ENCODE results near the gene CEP97.

The CEP97 gene

DNA sequence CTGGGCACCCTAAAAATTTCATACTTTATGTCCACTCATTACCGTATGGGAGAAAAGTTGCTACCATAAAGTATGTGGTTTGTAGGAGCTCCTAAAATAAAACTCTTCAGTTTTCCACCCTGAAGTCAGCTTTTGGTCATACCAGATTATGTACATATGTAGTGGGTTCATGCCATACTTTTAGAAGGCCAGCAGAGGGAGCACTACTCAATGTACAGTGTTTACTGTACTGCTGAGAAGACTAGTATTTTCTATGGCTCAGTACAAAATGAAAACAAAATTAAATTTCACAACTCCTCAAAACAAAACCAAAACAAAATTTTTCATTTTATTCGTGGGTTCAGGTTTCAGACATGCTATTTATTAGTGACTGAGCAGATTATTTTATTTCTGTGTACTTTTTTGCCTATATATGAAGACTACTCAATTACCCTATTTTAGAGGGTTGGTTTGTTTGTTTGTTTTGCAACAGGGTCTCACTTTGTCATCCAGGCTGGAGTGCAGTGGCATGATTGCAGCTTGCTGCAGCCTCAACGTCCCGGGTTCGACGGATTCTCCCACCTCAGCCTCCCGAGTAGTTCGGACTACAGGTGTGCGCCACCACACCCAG is 78.9 kb downstream of the CEP97 start:
- H3K4ac ChIP-seq (ENCODE audit: low read depth, low read length) = no peak overlapping the region
- H2BK120ac ChIP-seq (ENCODE audit: insufficient read depth, low read length, poor library complexity) = no peak overlapping the region
- H3K27me3 ChIP-seq (ENCODE audit: insufficient read depth, low read length) = no peaks in the 10 kb centered on the region
- no CpG with 5 or more reads among the region's 9 CpGs for WGBS (ENCODE audit: extremely low coverage, insufficient coverage, insufficient read length)
- H3K4me3 ChIP-seq (ENCODE audit: low read depth, low read length) = no peak overlapping the region
- H3K4me1 ChIP-seq (ENCODE audit: control insufficient read depth in 1 of 2, insufficient read depth in 2 of 2, low read length in 2 of 2) = no peaks in the 10 kb centered on the region
- H3K18ac ChIP-seq (ENCODE audit: low read length) = no peak overlapping the region
- H2BK5ac ChIP-seq (ENCODE audit: low read depth, low read length, poor library complexity) = no peak overlapping the region
- no peaks in the 10 kb centered on the region for H3K79me2 ChIP-seq (ENCODE audit: control insufficient read depth, insufficient read depth, low read length, poor library complexity)
- H2AFZ ChIP-seq (ENCODE audit: insufficient read depth, low read length, poor library complexity) = no peak overlapping the region
- no peak overlapping the region for H4K8ac ChIP-seq (ENCODE audit: low read depth, low read length)
- H3K79me1 ChIP-seq (ENCODE audit: low read length) = no peaks in the 10 kb centered on the region
- H2BK12ac ChIP-seq (ENCODE audit: low read length) = no peak overlapping the region
- no peak overlapping the region for H3K27ac ChIP-seq (ENCODE audit: low read depth, low read length)
- no peak overlapping the region for H3K14ac ChIP-seq (ENCODE audit: low read length)
- no peak overlapping the region for H3K4me2 ChIP-seq (ENCODE audit: low read length)
- no peak overlapping the region for H4K12ac ChIP-seq (ENCODE audit: low read depth, low read length)
- no peak overlapping the region for H2AK5ac ChIP-seq (ENCODE audit: low read length)
- H3K9ac ChIP-seq (ENCODE audit: low read length) = no peak overlapping the region
- no peak overlapping the region for H3K23ac ChIP-seq (ENCODE audit: low read length)
- H4K91ac ChIP-seq (ENCODE audit: low read depth, low read length) = no peak overlapping the region
- DNase-seq = peak; percentile 49 to 93
- H3K36me3 ChIP-seq (ENCODE audit: control insufficient read depth in 1 of 2, insufficient read depth in 2 of 2, low read length in 2 of 2) = no peaks in the 10 kb centered on the region
- H3K9me3 ChIP-seq (ENCODE audit: insufficient read depth, low read depth, low read length) = no peaks in the 10 kb centered on the region

DNA sequence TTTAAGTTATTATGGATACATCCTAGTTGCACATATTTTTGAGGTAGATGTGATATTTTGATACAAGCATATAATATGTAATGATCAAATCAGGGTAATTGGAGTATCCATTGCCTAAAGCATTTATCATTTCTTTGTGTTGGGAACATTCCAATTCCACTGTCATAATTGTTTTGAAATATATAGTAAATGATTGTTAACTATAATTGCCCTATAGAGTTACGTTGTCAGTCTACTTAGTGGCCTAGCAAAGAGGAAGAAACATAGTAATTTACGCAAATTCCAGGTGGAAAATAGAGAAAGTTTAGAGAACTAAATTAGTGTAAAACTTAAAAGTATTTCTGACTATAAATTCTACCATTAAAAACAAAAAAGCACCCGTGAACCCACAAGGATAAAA is 79.5 kb downstream of the CEP97 start:
- Histone ChIP-seq H3K18ac (ENCODE audit: low read length) (no peak overlapping the region), H3K27ac (ENCODE audit: low read depth, low read length) (no peak overlapping the region), H3K23ac (ENCODE audit: low read length) (no peak overlapping the region), H3K4me2 (ENCODE audit: low read length) (no peak overlapping the region), H2AK5ac (ENCODE audit: low read length) (no peak overlapping the region), H3K9ac (ENCODE audit: low read length) (no peak overlapping the region), H3K79me1 (ENCODE audit: low read length) (no peaks in the 10 kb centered on the region), H3K79me2 (ENCODE audit: control insufficient read depth, insufficient read depth, low read length, poor library complexity) (no peaks in the 10 kb centered on the region), H3K4me3 (ENCODE audit: low read depth, low read length) (no peak overlapping the region), H3K14ac (ENCODE audit: low read length) (no peak overlapping the region), H4K8ac (ENCODE audit: low read depth, low read length) (no peak overlapping the region), H2BK12ac (ENCODE audit: low read length) (no peak overlapping the region), H2BK5ac (ENCODE audit: low read depth, low read length, poor library complexity) (no peak overlapping the region), H4K91ac (ENCODE audit: low read depth, low read length) (no peak overlapping the region), H4K12ac (ENCODE audit: low read depth, low read length) (no peak overlapping the region), H2BK120ac (ENCODE audit: insufficient read depth, low read length, poor library complexity) (no peak overlapping the region), H3K27me3 (ENCODE audit: insufficient read depth, low read length) (no peaks in the 10 kb centered on the region), H3K4ac (ENCODE audit: low read depth, low read length) (no peak overlapping the region), H3K9me3 (ENCODE audit: insufficient read depth, low read depth, low read length) (no peaks in the 10 kb centered on the region), H3K36me3 (ENCODE audit: control insufficient read depth in 1 of 2, insufficient read depth in 2 of 2, low read length in 2 of 2) (no peaks in the 10 kb centered on the region), H2AFZ (ENCODE audit: insufficient read depth, low read length, poor library complexity) (no peak overlapping the region), H3K4me1 (ENCODE audit: control insufficient read depth in 1 of 2, insufficient read depth in 2 of 2, low read length in 2 of 2) (no peaks in the 10 kb centered on the region)
- no peak for DNase-seq
- WGBS (ENCODE audit: extremely low coverage, insufficient coverage, insufficient read length) = no CpG with 5 or more reads among the region's 3 CpGs

DNA sequence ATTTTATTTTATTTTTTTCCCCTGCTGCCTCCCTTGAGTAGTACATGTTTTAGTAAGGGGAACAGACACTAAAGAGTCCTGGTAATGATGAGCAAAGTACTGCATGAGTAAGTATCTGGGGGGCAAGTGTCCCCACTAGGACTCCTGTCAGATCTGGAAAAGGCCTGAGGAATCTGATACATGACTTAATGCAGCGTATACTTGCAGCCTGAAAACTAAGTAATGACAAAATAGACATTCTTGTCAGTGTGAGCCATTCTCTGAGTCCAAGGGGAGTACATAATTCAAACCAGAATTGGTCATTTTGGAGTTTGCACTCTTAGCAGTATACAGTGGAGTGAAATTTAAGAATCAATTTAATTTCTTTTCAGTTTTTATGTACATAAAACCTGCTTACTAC is 82.1 kb downstream of the CEP97 start:
- Histone ChIP-seq H3K27me3 (ENCODE audit: insufficient read depth, low read length) (no peaks in the 10 kb centered on the region), H2BK5ac (ENCODE audit: low read depth, low read length, poor library complexity) (no peak overlapping the region), H3K27ac (ENCODE audit: low read depth, low read length) (no peak overlapping the region), H2AFZ (ENCODE audit: insufficient read depth, low read length, poor library complexity) (no peak overlapping the region), H4K8ac (ENCODE audit: low read depth, low read length) (no peak overlapping the region), H3K79me1 (ENCODE audit: low read length) (no peaks in the 10 kb centered on the region), H3K9me3 (ENCODE audit: insufficient read depth, low read depth, low read length) (no peaks in the 10 kb centered on the region), H3K4ac (ENCODE audit: low read depth, low read length) (no peak overlapping the region), H2AK5ac (ENCODE audit: low read length) (no peak overlapping the region), H4K12ac (ENCODE audit: low read depth, low read length) (no peak overlapping the region), H3K79me2 (ENCODE audit: control insufficient read depth, insufficient read depth, low read length, poor library complexity) (no peaks in the 10 kb centered on the region), H3K4me3 (ENCODE audit: low read depth, low read length) (no peak overlapping the region), H3K18ac (ENCODE audit: low read length) (no peak overlapping the region), H2BK12ac (ENCODE audit: low read length) (no peak overlapping the region), H2BK120ac (ENCODE audit: insufficient read depth, low read length, poor library complexity) (no peak overlapping the region), H3K9ac (ENCODE audit: low read length) (no peak overlapping the region), H3K23ac (ENCODE audit: low read length) (no peak overlapping the region), H3K4me2 (ENCODE audit: low read length) (no peak overlapping the region), H3K4me1 (ENCODE audit: control insufficient read depth in 1 of 2, insufficient read depth in 2 of 2, low read length in 2 of 2) (no peaks in the 10 kb centered on the region), H4K91ac (ENCODE audit: low read depth, low read length) (no peak overlapping the region), H3K36me3 (ENCODE audit: control insufficient read depth in 1 of 2, insufficient read depth in 2 of 2, low read length in 2 of 2) (no peaks in the 10 kb centered on the region), H3K14ac (ENCODE audit: low read length) (no peak overlapping the region)
- no CpG with 5 or more reads among the region's 1 CpG for WGBS (ENCODE audit: extremely low coverage, insufficient coverage, insufficient read length)
- DNase-seq = no peak

DNA sequence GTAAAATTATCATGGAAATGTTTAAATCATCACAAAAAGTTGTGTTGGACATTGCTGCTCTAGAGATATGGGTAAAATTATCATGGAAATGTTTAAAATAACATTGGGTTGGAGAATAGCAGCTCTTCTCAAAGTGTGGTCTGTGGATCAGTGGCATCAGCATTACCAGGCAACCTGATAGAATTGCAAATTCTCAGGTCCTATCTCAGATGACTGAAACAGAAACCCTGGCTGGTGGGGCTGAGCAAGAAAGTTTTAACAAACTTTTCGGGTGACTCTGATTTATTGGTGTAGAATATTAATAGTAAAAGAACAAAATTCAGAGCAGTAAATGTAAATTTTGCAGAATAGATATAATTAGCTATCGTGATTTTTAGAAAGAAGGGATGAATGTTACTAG is 83.5 kb downstream of the CEP97 start:
- Histone ChIP-seq H3K79me2 (ENCODE audit: control insufficient read depth, insufficient read depth, low read length, poor library complexity) (no peaks in the 10 kb centered on the region), H3K4me1 (ENCODE audit: control insufficient read depth in 1 of 2, insufficient read depth in 2 of 2, low read length in 2 of 2) (no peaks in the 10 kb centered on the region), H3K27me3 (ENCODE audit: insufficient read depth, low read length) (no peaks in the 10 kb centered on the region), H3K79me1 (ENCODE audit: low read length) (no peaks in the 10 kb centered on the region), H3K4me2 (ENCODE audit: low read length) (no peak overlapping the region), H4K12ac (ENCODE audit: low read depth, low read length) (no peak overlapping the region), H4K91ac (ENCODE audit: low read depth, low read length) (no peak overlapping the region), H4K8ac (ENCODE audit: low read depth, low read length) (no peak overlapping the region), H2BK5ac (ENCODE audit: low read depth, low read length, poor library complexity) (no peak overlapping the region), H3K18ac (ENCODE audit: low read length) (no peak overlapping the region), H3K4me3 (ENCODE audit: low read depth, low read length) (no peak overlapping the region), H3K36me3 (ENCODE audit: control insufficient read depth in 1 of 2, insufficient read depth in 2 of 2, low read length in 2 of 2) (no peaks in the 10 kb centered on the region), H2BK120ac (ENCODE audit: insufficient read depth, low read length, poor library complexity) (no peak overlapping the region), H3K27ac (ENCODE audit: low read depth, low read length) (no peak overlapping the region), H3K9ac (ENCODE audit: low read length) (no peak overlapping the region), H3K4ac (ENCODE audit: low read depth, low read length) (no peak overlapping the region), H3K9me3 (ENCODE audit: insufficient read depth, low read depth, low read length) (no peaks in the 10 kb centered on the region), H3K14ac (ENCODE audit: low read length) (no peak overlapping the region), H2AFZ (ENCODE audit: insufficient read depth, low read length, poor library complexity) (no peak overlapping the region), H2AK5ac (ENCODE audit: low read length) (no peak overlapping the region), H3K23ac (ENCODE audit: low read length) (no peak overlapping the region), H2BK12ac (ENCODE audit: low read length) (no peak overlapping the region)
- WGBS (ENCODE audit: extremely low coverage, insufficient coverage, insufficient read length) = no CpG with 5 or more reads among the region's 2 CpGs
- DNase-seq = no peak
